ENCODE measurements around the gene CCN5. TPM values are rescaled to one million over a fixed set of nuclear protein-coding genes. Genes with fewer than 3 reads are reported as not detected.

Gene CCN5
- polyA plus RNA-seq, 1 experiment = 0.37 TPM

DNA sequence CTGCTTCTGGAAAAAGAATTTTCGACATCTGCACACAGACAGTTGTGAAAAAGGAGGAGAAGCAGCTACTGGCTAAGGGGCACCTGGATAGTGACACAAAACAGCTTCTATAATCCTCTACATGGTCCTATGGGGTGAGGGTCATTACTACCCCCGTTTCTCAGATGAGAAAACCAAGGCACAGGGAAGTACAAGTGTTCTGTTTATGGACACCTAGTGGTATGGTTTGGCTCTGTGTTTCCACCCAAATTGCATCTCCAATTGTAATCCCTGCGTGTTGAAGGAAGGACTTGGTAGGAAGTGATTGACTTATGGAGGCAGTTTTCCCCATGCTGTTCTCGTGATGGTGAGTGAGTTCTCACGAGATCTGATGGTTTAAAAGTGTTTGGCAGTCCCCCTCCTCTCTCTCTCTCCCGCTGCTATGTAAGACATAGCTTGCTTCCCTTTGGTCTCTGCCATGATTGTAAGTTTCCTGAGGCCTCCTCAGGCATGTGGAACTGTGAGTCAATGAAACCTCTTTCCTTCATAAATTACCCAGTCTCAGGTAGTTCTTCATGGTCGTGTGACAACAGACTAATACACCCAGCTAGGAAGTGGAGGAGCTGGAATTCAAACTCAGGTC, 28.0 kb downstream of the CCN5 start:
- no peak for TF ChIP-seq CTCF (IDR thresholded peaks at IDR 0.05; ENCODE audit: low read depth, low read length)
- Histone ChIP-seq H3K27me3 (ENCODE audit: control insufficient read depth, insufficient read depth, low read length) (peaks cover 64% of the 10 kb centered on the region), H3K27ac (ENCODE audit: low read depth, low read length) (no peak overlapping the region), H3K9me3 (ENCODE audit: control insufficient read depth, insufficient read depth, low read length) (no peaks in the 10 kb centered on the region), H3K4me3 (ENCODE audit: low read depth, low read length) (no peak overlapping the region)
- ChIA-PET POLR2A (no interaction called here), CTCF (interaction anchor here (0.9 kb wide), 1 partner anchor 59 kb away, joined by 3 read pairs; no protein-coding TSS in a partner anchor)
- DNase-seq (ENCODE audit: low read depth, low spot score) = no peak

DNA sequence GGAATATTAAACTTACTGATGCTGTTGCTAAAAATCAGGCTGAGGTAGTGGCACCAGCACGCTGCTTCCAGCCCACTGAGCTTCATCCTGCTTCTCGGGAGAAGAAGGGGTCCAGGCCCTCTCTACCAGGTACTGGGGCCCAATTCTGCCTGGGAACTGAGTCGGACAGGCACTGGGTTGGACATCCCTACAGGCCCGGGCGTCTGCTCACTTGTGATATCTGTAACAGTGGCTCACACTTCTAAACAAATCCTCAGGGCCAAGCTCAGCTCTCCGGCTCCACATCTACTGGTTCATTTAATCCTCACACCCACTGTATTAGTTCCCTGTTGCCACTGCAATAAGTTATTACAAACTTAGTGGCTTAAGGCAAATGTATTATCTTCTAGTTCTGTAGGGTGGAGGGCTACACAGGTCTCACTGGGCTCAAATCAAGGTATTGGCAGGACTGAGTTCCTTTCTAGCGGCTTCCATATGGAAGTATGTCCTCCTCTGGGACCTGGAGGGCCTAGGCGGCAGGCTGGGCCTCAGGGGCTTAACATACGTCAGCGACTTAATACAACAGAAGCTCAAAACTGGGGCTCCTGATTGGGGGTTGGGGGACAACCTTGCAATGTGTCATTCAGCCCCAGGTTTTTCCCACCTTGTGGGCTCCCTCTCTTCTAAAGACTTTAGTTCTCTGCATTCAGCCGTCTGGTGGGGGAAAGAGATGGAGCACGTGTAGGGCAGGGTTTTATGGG, 28.9 kb downstream of the CCN5 start:
- no peak overlapping the region for H3K27ac ChIP-seq (ENCODE audit: low read depth, low read length)
- no peak overlapping the region for H3K4me3 ChIP-seq (ENCODE audit: low read depth, low read length)
- TF ChIP-seq CTCF (IDR thresholded peaks at IDR 0.05; ENCODE audit: low read depth, low read length) = no peak
- H3K27me3 ChIP-seq (ENCODE audit: control insufficient read depth, insufficient read depth, low read length) = peaks cover 64% of the 10 kb centered on the region
- ChIA-PET POLR2A (no interaction called here), CTCF (no interaction called here)
- no peaks in the 10 kb centered on the region for H3K9me3 ChIP-seq (ENCODE audit: control insufficient read depth, insufficient read depth, low read length)
- DNase-seq (ENCODE audit: low read depth, low spot score) = no peak

- Histone ChIP-seq H3K9me3 (ENCODE audit: control insufficient read depth, insufficient read depth, low read length) (no peaks in the 10 kb centered on the region; the same call in 1 of the 2 replicates), H3K4me3 (ENCODE audit: low read depth, low read length) (peak overlapping the region; percentile 44; the same call in 1 of the 2 replicates), H3K27me3 (ENCODE audit: control insufficient read depth, insufficient read depth, low read length) (peaks cover 65% of the 10 kb centered on the region), H3K27ac (ENCODE audit: low read depth, low read length) (no peak overlapping the region)
- TF ChIP-seq CTCF (IDR thresholded peaks at IDR 0.05; ENCODE audit: low read depth, low read length) = no peak
- ChIA-PET CTCF (no interaction called here), POLR2A (no interaction called here)
- no peak for DNase-seq (ENCODE audit: low read depth, low spot score)
Measured at GRCh38 chr20:44745122-44745597, 30.0 kb downstream of the CCN5 start.

GRCh38 chr20:44745598-44746366, 30.6 kb downstream of the CCN5 start, which contains the start of gene KCNK15:
TSS of gene KCNK15 (plus strand) at chr20:44745865. CDS start at chr20:44745911, 46 bp downstream.
- TF ChIP-seq CTCF (IDR thresholded peaks at IDR 0.05; ENCODE audit: low read depth, low read length) = no peak
- Histone ChIP-seq H3K27ac (ENCODE audit: low read depth, low read length) (no peak within 1 kb of the TSS), H3K27me3 (ENCODE audit: control insufficient read depth, insufficient read depth, low read length) (peaks cover 64% of the 10 kb centered on the region), H3K4me3 (ENCODE audit: low read depth, low read length) (peak within 1 kb of the TSS; percentile 44), H3K9me3 (ENCODE audit: control insufficient read depth, insufficient read depth, low read length) (no peaks in the 10 kb centered on the region; the same call in 1 of the 2 replicates)
- ChIA-PET POLR2A (interaction anchor here (0.6 kb wide), 1 partner anchor 362 kb away, joined by 11 read pairs; no protein-coding TSS in a partner anchor), CTCF (interaction anchor here (0.6 to 3.2 kb wide), 6 partner anchors 9 to 1256 kb away, joined by 5 to 86 read pairs (median 11); no protein-coding TSS in a partner anchor)
- no peak for DNase-seq (ENCODE audit: low read depth, low spot score)
